Loucy (cell line): ENCODE results near the gene VMP1.

Source experiments
- EZH2phosphoT487 ChIP-seq: fragments of 200-600 bp; IDR thresholded peaks from 2 replicates; pipeline ENCODE4 v1.6.1; 2018; ENCODE audit warnings: antibody characterized with exemption, mild to moderate bottlenecking, moderate library complexity, borderline replicate concordance
- TF ChIP-seq, protein P1 (sequence below): fragments of 200-600 bp; sonication (generic); conservative IDR thresholded peaks from 2 replicates; pipeline ENCODE4 v1.5.1; 2014; ENCODE audit warnings: mild to moderate bottlenecking, antibody characterized with exemption, low read length

DNA sequence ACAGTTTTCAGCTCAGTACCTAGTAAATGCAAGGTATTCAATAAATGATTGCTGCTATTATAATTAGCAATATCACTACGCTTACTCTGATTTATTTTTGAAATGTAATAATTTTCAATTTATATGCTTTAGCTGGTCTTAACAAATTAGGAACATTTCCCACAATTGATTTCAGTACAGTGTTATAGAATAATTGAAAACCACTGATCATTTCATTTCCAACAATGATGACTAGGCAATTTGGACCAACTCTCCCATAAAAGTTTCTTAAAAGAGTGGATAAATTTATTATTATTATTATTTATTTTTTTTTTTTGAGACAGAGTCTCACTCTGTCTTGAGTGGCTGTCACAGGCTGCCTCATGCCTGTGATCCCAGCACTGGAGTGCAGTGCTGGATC, 41.1 kb downstream of the VMP1 start:
- TF ChIP-seq, protein P1, sequence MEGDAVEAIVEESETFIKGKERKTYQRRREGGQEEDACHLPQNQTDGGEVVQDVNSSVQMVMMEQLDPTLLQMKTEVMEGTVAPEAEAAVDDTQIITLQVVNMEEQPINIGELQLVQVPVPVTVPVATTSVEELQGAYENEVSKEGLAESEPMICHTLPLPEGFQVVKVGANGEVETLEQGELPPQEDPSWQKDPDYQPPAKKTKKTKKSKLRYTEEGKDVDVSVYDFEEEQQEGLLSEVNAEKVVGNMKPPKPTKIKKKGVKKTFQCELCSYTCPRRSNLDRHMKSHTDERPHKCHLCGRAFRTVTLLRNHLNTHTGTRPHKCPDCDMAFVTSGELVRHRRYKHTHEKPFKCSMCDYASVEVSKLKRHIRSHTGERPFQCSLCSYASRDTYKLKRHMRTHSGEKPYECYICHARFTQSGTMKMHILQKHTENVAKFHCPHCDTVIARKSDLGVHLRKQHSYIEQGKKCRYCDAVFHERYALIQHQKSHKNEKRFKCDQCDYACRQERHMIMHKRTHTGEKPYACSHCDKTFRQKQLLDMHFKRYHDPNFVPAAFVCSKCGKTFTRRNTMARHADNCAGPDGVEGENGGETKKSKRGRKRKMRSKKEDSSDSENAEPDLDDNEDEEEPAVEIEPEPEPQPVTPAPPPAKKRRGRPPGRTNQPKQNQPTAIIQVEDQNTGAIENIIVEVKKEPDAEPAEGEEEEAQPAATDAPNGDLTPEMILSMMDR, result no peak
- no peak for TF ChIP-seq EZH2phosphoT487
